Cerebellar cortex (tissue), 1 donor: ENCODE results near the gene OAS1.
"Not testable (repeated sequence)": the region's sequence is repeated elsewhere in the genome, so short reads cannot be mapped to it uniquely, and the experiment has no call there.

Source experiments
- DNase-seq: peaks from one replicate; pipeline ENCODE4 v3.0.0-alpha.2; 2015; ENCODE audit warnings: low spot score

Gene OAS1

GRCh38 chr12:112900298-112901145 is 6.2 kb upstream of the OAS1 start:
- peak; percentile 42 for DNase-seq

- DNase-seq, result no peak
Observed at GRCh38 chr12:112901271-112901670, 5.5 kb upstream of the OAS1 start.

GRCh38 chr12:112904571-112904970 is 2.2 kb upstream of the OAS1 start:
- DNase-seq, result no peak

- no peak for DNase-seq
Observed at GRCh38 chr12:112905451-112906089, 1.2 kb upstream of the OAS1 start.

GRCh38 chr12:112907415-112908157 is 824 bp downstream of the OAS1 start:
- no peak for DNase-seq

- no peak for DNase-seq
Observed at GRCh38 chr12:112908548-112908947, 1.8 kb downstream of the OAS1 start.

- no peak for DNase-seq
Observed at GRCh38 chr12:112909693-112910092, 2.9 kb downstream of the OAS1 start.

GRCh38 chr12:112913038-112913688 is 6.4 kb downstream of the OAS1 start:
- DNase-seq, result no peak

- DNase-seq, result not testable (repeated sequence)
Observed at GRCh38 chr12:112913888-112914287, 7.1 kb downstream of the OAS1 start.

- DNase-seq, result no peak
Observed at GRCh38 chr12:112916270-112916669, 9.5 kb downstream of the OAS1 start.

GRCh38 chr12:112919121-112919520 is 12.4 kb downstream of the OAS1 start:
- DNase-seq, result no peak

GRCh38 chr12:112924986-112925385 is 18.2 kb downstream of the OAS1 start:
- DNase-seq, result no peak

GRCh38 chr12:112926416-112927033 is 19.8 kb downstream of the OAS1 start:
- not testable (repeated sequence) for DNase-seq

GRCh38 chr12:112927475-112927874 is 20.7 kb downstream of the OAS1 start:
- DNase-seq, result no peak

GRCh38 chr12:112927925-112928324 is 21.2 kb downstream of the OAS1 start:
- DNase-seq, result no peak

- DNase-seq, result no peak
Observed at GRCh38 chr12:112928978-112929377, 22.2 kb downstream of the OAS1 start.

- no peak for DNase-seq
Observed at GRCh38 chr12:112929715-112930114, 23.0 kb downstream of the OAS1 start.

- DNase-seq, result no peak
Observed at GRCh38 chr12:112930350-112930749, 23.6 kb downstream of the OAS1 start.

GRCh38 chr12:112932485-112933128 is 25.8 kb downstream of the OAS1 start:
- no peak for DNase-seq

GRCh38 chr12:112933129-112933505 is 26.4 kb downstream of the OAS1 start:
- DNase-seq, result no peak

GRCh38 chr12:112936264-112936663 is 29.5 kb downstream of the OAS1 start:
- DNase-seq, result no peak
